NCI-H1436 (cell line): Measurements from ENCODE around the gene TRIM41.

Experiments used
- DNase-seq: peaks from one replicate; lab custom pipeline; 2025; lab: John Stamatoyannopoulos, UW

Gene TRIM41

DNA sequence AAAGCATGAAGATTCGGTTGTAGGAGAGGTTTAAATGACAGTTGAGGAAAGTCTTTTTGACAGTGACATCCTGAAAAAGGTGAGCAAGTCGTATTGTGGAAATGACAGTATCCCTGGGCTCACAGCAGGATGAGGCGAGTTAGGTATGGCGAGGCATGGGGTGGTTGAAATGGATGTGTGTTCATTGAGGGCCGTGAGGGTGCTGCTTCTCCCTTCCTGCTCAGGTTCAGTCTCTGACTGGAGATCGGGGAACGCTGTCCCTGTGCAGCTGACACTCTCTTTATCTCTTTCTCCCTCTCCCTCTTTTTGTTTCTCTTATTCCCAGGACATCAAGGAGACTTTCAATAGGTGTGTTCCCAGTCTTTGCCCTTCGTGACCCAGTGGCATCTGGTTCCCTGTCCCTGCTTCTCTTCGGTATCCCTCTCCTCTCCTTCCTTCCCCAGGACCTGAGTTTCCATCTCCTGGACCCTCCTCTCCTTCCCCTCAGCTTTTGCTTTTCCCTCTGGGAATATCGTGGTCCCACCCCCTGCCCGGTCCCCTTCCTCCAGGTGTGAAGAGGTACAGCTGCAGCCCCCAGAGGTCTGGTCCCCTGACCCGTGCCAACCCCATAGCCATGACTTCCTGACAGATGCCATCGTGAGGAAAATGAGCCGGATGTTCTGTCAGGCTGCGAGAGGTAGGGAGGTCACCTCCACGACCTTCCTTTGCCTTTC, 10.2 kb downstream of the TRIM41 start:
- no peak for DNase-seq

DNA sequence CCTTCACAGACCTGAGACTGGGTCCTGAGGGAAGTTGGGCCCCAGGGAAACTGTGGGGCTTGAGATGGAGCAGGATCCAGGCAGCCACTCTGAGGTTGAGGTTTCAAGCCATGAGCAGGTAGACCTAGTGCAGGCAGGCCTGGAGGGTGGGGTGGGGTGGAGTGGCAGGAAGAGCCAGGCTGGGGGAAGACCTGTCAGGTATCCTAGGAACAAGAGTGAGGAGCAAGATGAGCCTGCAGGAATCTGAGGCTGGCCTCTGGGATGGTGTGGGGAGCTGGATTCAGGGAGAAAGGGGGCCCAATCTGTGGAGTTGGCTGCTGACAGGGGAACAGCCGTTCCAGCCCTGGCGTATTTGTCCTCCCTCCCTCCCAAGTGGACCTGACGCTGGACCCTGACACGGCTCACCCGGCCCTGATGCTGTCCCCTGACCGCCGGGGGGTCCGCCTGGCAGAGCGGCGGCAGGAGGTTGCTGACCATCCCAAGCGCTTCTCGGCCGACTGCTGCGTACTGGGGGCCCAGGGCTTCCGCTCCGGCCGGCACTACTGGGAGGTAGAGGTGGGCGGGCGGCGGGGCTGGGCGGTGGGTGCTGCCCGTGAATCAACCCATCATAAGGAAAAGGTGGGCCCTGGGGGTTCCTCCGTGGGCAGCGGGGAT, 10.8 kb downstream of the TRIM41 start:
- no peak for DNase-seq

DNA sequence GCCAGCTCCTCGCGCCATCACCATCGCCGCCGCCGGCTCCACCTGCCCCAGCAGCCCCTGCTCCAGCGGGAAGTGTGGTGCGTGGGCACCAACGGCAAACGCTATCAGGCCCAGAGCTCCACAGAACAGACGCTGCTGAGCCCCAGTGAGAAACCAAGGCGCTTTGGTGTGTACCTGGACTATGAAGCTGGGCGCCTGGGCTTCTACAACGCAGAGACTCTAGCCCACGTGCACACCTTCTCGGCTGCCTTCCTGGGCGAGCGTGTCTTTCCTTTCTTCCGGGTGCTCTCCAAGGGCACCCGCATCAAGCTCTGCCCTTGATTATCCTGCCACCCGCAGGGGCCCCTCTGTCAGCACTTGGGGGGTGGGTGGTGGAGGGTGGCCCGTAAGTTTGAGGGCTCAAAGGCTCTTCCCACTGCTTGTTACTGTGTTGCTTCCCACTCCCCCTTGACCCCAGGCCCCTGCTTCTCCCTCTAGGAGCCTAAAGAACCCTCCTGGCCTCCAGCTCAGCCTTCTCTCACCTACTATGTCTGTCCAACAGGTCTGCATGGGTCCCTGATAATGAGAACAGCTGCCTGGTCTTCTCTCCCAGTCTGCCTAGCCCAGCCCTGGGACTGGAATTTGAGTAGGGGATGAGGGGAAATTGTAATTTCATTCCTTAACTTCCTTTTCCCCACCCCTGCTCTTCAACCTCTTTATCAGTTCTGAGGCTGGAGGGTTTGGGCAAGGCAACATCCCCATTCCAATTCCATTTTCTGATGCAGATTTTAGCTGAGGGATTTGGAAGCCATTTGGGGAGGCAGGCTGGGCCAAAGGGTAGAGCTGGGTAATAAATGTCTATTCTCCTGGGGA, 11.6 kb downstream of the TRIM41 start:
- no peak for DNase-seq

DNA sequence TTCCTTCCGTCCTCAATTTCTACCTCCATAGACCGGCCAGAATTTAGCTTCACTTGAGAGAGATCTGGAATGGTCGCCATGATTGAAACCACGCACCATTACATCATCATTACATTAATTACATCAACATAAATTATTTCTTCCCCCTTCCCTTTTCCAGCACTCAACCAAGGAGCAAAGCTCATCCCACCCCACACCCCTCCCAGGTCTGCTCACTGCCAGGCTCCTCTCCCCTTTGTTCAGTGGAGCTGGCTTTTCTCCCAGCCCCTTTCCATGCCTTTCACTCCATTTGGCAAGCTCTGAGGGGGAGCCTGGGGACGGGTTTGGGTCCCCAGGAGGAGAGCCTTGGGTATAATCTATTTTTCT, 12.2 kb downstream of the TRIM41 start:
- DNase-seq, result no peak

DNA sequence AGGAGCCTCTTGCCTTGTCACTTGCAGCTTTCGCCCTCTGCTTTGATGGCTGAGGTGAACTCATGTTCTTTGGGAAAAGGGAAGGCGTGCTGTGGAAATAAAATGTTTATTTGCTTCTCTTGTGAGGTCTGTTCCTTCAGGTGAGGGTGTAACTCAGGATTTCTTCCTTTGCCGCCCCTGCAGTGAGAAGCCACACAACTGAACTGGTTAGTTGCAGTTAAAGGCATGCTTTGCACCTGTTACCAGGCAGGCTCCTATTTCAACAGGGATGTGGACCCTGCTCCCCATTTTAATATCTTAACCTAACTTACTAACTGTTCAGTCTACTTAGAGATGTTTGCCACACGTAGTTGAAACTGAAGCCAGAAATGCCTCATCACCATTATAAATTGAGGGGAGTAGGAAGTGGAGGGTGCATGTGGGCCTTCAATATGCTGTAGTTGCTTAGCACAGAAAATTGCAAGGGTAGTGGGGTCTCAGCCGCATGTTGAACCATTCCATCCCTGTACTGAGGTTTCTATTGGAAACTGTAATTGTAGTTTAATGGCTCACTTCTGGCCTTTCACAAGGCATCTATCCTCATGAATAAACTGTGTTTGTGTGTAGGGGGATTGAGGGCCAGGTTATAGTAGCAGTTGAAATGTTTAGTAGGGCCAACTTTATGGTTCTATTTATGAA, 12.7 kb downstream of the TRIM41 start:
- DNase-seq, result no peak

DNA sequence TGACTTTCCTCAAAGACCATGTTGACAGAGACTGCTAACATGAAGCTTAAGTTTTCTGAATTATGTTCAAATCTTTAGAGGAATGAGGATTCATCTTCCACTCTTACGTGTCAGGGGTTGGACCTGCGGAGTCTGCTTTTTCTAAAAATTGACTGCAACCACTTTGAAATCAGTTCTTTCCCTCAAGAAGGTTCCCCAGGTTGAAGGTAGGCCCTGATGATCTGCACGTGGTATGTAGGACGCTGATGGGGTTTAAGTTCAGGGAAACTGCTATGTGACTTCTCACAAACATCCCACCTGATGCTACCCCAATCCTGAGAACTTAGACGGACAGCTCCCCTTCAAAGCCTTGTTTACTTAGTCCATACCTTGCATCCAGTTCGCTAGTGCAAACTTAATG, 13.4 kb downstream of the TRIM41 start:
- no peak for DNase-seq

DNA sequence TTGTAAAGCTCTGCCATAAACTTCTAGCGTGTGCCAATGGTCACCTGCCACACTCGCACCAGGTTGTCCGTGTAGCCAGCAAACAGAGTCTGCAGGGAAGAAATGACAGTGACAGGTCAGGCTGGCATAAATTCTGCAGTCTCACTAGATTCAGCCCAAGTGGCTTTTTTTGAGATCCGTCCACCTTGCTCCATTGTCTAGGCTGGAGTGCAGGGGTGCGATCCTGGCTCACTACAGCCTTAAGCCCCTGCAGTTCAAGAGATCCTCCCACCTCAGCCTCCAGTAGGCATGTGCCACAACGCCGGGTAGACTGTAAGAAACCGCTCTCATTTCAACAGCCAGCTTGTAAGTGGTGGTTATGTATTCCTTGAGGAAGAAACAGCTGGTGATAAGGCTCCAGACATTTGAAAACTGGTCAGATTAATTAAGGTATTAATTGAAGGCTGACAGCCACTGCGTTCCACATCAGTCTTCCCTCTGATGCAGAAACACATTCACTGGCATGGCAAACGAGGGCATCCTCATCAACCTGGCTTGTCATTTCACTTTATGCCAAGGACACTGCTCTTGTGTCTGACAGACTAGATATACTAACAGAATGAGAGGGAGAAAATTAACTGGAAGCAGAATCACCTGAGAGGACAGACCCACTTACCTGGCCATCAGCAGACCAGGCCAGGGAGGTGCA, 14.0 kb downstream of the TRIM41 start:
- DNase-seq, result no peak

DNA sequence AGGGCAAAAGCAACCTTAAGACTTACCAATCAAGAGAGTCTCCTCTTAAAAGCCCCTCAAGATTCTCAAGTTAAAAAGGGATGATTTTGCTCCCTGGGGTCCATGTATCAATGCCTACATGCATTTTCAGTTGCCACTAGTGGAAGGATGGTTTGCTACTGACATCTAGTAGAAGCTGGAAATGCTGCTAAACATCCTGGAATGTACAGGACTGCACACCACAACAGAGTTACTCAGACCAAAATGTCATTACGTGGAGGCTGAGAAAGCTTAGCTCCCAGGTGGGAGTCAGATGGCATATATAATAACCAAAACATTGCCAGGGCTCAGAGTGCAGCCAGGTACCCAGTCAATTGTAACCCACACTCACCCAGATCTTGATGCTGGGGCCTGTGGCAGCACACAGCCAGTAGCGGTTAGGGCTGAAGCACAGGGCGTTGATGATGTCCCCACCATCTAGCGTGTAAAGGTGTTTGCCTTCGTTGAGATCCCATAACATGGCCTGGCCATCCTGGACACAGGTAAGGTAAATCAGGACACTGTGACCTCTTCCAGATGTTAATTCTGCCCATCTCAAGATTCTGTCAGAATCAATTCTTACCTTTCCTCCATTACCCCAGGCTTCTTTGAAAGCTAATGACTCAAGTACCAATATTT, 14.8 kb downstream of the TRIM41 start:
- DNase-seq, result no peak

DNA sequence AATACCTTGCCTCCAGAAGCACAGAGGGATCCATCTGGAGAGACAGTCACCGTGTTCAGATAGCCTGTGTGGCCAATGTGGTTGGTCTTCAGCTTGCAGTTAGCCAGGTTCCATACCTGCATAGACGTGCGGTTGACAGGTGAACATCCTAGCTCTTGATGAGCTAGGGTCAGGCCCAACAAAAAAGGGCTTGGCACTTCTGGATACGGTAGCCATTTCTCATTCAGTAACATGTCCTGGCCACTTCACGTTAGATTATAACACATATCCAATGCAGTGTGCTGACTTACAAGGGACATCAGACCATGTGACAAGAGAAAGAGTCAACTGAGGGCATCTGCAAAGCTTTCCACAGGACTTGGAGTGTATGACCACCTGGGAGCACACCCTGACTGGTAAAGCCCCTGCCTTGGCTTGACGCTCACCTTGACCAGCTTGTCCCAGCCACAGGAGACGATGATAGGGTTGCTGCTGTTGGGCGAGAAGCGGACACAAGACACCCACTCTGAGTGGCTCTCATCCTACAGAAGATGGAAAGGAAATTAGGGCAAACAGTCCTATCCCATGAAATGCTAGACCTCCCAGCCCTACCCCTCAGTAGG, 16.1 kb downstream of the TRIM41 start:
- DNase-seq, result no peak

DNA sequence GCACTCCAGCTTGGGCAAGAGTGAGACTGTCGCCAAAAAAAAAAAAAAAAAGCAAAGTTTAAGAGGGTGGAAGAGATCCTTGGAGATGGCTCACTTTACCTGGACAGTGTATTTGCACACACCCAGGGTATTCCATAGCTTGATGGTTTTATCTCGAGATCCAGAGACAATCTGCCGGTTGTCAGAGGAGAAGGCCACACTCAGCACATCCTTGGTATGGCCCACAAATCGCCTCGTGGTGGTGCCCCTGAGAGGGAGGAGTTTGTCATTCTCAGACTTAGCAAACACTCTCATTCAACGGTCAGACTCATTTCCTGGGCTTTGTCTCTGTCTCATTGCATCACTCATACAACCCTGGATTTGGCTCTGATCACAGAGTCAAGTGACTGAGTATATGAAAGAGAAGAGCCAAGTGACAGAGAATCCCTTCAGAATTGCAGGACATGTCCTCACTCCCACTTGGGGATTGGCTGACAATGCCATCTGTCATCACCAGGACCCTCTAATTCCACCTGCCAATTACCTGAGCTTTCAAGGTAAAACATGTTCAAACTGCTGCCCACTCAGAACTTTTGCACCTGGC, 18.4 kb downstream of the TRIM41 start:
- DNase-seq, result no peak

DNA sequence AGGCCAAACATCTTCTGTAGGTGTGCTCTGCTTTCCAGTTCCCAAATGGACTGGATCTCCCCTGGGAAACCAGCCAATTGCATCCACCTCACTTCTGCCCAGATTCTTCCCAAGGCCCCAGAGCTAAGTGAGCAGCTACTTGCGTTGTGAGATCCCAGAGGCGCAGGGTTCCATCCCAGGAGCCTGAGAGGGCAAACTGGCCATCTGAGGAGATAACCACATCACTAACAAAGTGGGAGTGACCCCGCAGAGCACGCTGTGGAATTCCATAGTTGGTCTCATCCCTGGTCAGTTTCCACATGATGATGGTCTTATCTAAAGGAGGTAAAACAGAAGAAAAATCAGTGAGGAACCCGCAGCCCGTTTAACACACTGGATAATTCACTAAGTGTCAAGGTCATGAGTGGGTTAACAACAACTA, 19.0 kb downstream of the TRIM41 start:
- no peak for DNase-seq

DNA sequence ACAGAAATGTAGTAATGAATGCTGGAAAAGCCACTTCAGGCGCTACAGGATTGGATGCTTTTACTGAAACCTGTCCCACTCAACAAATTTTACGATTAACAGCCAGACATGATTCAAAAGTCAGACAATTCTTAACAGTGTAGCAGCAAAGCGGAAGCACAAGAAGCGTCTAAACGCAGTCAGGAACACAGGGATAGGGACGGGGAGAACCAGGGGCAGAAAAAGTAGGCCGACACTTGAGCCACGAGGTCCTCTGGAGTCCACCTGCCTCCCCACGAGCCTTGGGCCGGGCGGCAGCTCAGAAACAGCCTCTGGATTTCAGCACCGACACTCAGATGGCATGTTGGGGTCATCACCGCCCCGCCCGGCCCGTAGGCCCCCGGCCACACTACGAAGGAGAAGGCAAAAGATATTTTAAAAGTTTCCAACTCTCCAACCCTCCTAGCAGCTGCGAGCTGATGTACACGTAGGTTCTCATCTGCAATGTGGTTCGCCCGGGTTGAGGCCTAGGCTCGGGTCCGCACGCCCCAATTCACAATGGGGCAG, 20.0 kb downstream of the TRIM41 start:
- DNase-seq, result no peak

DNA sequence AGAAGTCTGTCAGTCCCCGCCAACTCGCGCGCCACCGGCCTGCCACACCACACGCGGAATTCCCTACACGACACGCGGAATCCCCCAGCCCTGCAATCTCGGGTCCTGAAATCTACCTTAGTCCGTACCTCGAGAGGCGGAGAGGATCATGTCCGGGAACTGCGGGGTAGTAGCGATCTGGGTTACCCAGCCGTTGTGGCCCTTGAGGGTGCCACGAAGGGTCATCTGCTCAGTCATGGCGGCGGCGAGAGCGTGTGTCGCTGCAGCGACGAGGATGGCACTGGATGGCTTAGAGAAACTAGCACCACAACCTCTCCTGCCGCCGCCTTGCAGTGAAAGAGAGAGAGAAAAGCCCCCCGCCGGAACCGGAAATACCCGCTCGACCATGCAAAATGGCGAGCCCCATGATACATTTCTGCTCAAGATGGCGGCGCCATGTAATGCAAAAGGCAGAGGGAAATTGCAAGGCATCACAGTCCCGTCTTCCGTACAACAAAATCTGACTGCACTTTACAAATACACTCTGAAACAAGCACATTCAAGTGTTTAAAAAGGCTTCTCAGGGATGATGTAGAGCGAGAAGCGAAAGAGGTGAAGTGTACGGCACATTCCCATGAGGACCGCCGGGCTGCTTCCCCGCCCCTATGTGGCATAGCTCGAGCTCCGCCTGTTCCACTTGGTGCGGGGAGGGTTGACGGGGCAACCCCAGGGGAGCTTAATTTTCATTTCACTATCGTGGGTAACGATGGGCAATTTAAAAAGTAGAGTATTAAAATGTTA, 20.7 kb downstream of the TRIM41 start, which contains the start of gene RACK1:
TSS of gene RACK1 (minus strand) at position 343 of the 780 bp plus-strand sequence. CDS start at position 237, 106 bp downstream.
- DNase-seq, result no peak

DNA sequence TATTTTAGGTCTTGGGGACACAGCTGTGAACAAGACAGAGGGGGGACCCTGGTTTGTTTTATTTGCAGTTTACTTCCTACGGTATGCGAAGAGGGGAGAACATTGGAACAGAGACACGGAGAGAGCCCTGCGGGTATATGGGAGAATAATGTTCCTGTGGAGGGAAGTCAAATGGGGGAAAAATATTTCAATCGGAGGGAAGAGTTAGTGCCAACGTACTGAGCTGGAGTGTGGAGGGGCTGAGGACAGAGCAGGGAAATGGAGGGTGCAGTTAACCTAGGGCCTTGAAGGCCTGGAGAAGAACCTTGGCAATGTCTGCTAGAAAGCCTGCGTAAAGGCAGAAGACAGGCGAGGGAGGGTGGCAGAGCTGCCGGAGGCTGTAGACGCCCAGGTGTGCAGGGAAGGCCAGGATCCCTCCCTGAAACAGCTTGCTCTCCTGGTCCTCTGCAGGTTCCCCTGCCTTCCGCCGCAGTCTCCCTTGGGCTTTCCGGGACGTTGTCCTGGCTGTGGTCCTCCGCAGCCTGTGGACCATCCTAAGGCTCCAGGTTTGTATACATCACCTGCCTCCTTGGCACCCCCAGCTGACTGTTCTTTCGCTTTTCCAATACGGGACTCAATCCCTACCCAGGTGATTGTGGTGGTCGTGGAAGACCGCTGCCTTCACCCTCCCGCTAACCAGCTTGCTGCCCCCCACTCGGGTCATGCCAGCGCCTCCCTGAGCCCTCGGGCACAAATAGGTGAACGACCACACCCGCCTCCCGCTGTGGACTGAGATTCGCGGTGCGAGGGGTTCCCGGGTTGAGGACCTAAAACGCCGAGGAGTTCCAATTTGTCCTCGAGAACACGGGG, 22.6 kb downstream of the TRIM41 start:
- DNase-seq, result no peak

DNA sequence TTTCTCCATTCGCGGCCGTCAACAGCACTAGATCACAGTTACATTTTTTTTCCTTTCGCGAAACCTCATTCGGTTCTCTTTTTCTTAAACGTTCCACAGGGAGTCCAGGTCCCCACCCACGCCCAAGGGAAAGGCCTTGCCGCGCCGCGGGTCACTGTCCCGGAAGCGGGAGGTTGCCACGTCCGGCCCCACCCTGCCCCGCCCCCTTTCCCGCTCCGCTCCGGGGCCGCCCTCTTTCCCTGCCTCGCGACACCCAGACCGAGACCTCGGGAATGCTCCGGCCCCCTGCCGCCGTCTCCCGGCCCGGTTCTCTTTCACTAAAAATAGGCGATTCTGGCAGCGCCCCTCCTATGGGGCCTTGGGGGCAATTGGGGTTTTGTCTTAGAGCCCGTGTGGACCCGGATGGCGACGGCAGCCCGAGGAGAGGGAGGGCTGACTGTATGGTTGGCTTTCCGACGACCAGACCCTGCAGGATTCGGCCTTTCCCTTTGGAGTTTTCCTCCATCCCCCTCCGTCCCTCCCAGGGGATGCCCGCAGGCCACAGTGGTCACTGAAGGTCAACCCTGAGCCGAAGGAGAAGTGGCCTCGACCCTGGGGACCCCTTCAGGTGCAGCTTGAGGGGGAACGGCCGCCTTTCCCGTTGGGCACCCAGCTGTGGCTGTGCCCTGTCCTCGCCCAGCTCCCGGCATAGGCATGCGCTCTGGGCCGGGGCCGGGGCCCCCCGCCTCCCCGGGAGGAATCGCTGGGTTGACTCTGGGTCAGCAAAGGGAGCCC, 23.4 kb downstream of the TRIM41 start:
- no peak for DNase-seq

DNA sequence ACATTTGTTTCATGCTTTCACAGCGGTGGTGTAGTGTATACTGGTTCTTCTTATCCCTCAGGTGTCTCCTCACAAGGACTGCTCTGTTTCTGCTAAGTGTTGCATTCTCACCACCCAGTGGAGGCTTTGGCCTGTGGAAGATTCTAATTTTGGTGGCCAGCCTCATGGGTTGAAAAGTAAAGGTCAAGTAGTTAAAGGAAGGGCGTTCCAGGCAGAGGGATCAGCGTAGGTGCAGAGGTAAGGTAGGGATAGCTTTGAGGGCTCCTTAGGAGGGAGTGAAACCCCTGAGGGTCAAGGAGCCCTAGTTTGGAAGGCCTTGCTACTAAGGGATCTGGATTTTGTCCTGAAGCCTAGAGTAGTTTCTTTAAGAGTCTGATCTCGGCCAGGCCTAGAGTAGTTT, 25.2 kb downstream of the TRIM41 start:
- no peak for DNase-seq

DNA sequence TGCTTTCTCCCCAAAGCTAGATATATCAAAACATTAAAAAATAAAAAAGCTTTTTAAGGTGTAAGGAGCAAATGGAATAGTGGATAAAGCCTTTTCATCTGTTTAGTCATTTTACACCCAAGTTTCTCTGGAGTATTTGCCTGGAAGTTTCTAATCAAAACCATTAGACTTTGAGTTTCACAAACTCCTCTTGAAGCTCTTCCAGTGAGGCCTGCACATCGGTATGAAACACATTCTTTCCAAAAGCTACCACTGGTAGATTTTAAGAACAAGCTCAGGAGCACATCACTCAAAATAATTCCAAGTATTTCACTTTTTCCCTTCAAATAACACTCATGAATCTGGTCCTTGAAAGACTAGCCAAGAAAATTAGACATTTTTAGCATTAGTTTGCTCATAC, 32.2 kb downstream of the TRIM41 start:
- no peak for DNase-seq
